HepG2 (cell line): ENCODE data around the gene TBKBP1. TPM values are rescaled to one million over a fixed set of nuclear protein-coding genes. Genes with fewer than 3 reads are reported as not detected.

Experiments used
- FOXJ3 ChIP-seq: sonication (generic); formaldehyde crosslinking; IDR thresholded peaks from 2 replicates; pipeline ENCODE4 v1.4.0; 2020; ENCODE audit warnings: missing genetic modification reagents, mild to moderate bottlenecking, borderline replicate concordance
- FOXK2 ChIP-seq: fragments of 450-650 bp; IDR thresholded peaks from 2 replicates; pipeline ENCODE4 v1.6.1; 2016
- GMEB1 ChIP-seq: sonication (generic); formaldehyde crosslinking; IDR thresholded peaks from 2 replicates; pipeline ENCODE4 v1.5.1; 2020; ENCODE audit warnings: missing genetic modification reagents, mild to moderate bottlenecking, borderline replicate concordance
- HDAC1 ChIP-seq: sonication (generic); formaldehyde crosslinking; IDR thresholded peaks from 2 replicates; pipeline ENCODE4 v1.5.1; 2020; ENCODE audit warnings: mild to moderate bottlenecking, missing genetic modification reagents
- IRF2 ChIP-seq: IDR thresholded peaks from 2 replicates; pipeline ENCODE4 v1.6.1; 2018; ENCODE audit warnings: missing genetic modification reagents, missing compliant biosample characterization
- KDM2A ChIP-seq: sonication (generic); formaldehyde crosslinking; IDR thresholded peaks from 2 replicates; pipeline ENCODE4 v1.4.0; 2020; ENCODE audit warnings: low read depth, missing genetic modification reagents, borderline replicate concordance
- NFE2L1 ChIP-seq: sonication (generic); formaldehyde crosslinking; IDR thresholded peaks from 2 replicates; pipeline ENCODE4 v1.4.0; 2020; ENCODE audit warnings: missing genetic modification reagents, mild to moderate bottlenecking, borderline replicate concordance
- NR0B2 ChIP-seq: sonication (generic); formaldehyde crosslinking; IDR thresholded peaks from 2 replicates; pipeline ENCODE4 v1.4.0; 2020; ENCODE audit warnings: mild to moderate bottlenecking, missing genetic modification reagents
- ZBED4 ChIP-seq: sonication (generic); formaldehyde crosslinking; IDR thresholded peaks from 2 replicates; pipeline ENCODE4 v1.4.0; 2020; ENCODE audit warnings: missing genetic modification reagents, borderline replicate concordance
- ZBTB21 ChIP-seq: sonication (generic); formaldehyde crosslinking; IDR thresholded peaks from 2 replicates; pipeline ENCODE4 v1.4.0; 2020; ENCODE audit warnings: missing genetic modification reagents
- ZNF142 ChIP-seq: sonication (generic); formaldehyde crosslinking; IDR thresholded peaks from 2 replicates; pipeline ENCODE4 v1.4.0; 2020; ENCODE audit warnings: missing genetic modification reagents
- ZNF446 ChIP-seq: sonication (generic); formaldehyde crosslinking; IDR thresholded peaks from 2 replicates; pipeline ENCODE4 v1.5.0; 2020; ENCODE audit warnings: mild to moderate bottlenecking, missing genetic modification reagents
- ZNF496 ChIP-seq: sonication (generic); formaldehyde crosslinking; IDR thresholded peaks from 2 replicates; pipeline ENCODE4 v1.8.1; 2023; ENCODE audit warnings: mild to moderate bottlenecking, moderate library complexity, missing genetic modification reagents; ENCODE audit not compliant: insufficient replicate concordance
- ZNF550 ChIP-seq: sonication (generic); formaldehyde crosslinking; IDR thresholded peaks from 2 replicates; pipeline ENCODE4 v1.4.0; 2020; ENCODE audit warnings: mild to moderate bottlenecking, missing genetic modification reagents, borderline replicate concordance
- ZNF720 ChIP-seq: sonication (generic); formaldehyde crosslinking; IDR thresholded peaks from 2 replicates; pipeline ENCODE4 v1.4.0; 2020; ENCODE audit warnings: missing genetic modification reagents
- ZNF891 ChIP-seq: sonication (generic); formaldehyde crosslinking; IDR thresholded peaks from 2 replicates; pipeline ENCODE4 v1.5.0; 2020; ENCODE audit warnings: mild to moderate bottlenecking, missing genetic modification reagents
- polyA plus RNA-seq, 8 experiments: library from polyadenylated mRNA; depleted of rRNA in 3 of 8; stranded (reverse) in 7 of 8; unstranded in 1 of 8; fragments of >200 nt; fragmentation: Illumina TruSeq in 4 of 8; extraction: Trizol in 4 of 8; gene quantifications; 2 replicates each; pipeline versions ENCODE4 v1.2.1 to v1.2.3, GENCODE V29; 2011 to 2016; ENCODE audit warnings: low read depth in 4 of 8, missing spikeins in 1 of 8, mixed read lengths in 1 of 8; ENCODE audit not compliant: insufficient read depth in 1 of 8
- total RNA-seq, 5 experiments: library from RNA; depleted of rRNA; stranded (reverse); fragments of >200 nt; fragmentation: Illumina TruSeq; extraction: Trizol; gene quantifications; 2 replicates each; pipeline ENCODE4 v1.2.3, GENCODE V29; 2016; ENCODE audit warnings: low read depth in 1 of 5

TBKBP1 gene
- total and polyA plus RNA-seq, 2 of the 13 experiments (the other 11 are each of a cell fraction or from before 2014, with no cell fraction given): 2.6 to 7.0 TPM

GRCh38 chr17:47693731-47694580 lies at the start of gene TBKBP1 (continued):
- TF ChIP-seq IRF2 (peak; percentile 18; the same call in 1 of the 2 replicates), ZNF550 (CRISPR knock-in tag) (no peak), ZBED4 (CRISPR knock-in tag) (no peak), ZNF720 (CRISPR knock-in tag) (no peak), KDM2A (CRISPR knock-in tag) (0 out of 2 replicates have a peak, but pooled peaks have one; percentile 34), ZNF446 (CRISPR knock-in tag) (no peak), FOXJ3 (CRISPR knock-in tag) (no peak), ZNF496 (CRISPR knock-in tag) (no peak), FOXK2 (no peak), GMEB1 (CRISPR knock-in tag) (0 out of 2 replicates have a peak, but pooled peaks have one; percentile 28), ZNF891 (CRISPR knock-in tag) (no peak), ZNF142 (CRISPR knock-in tag) (no peak), HDAC1 (CRISPR knock-in tag) (no peak; the same call in 1 of the 2 replicates), NFE2L1 (no peak), NR0B2 (CRISPR knock-in tag) (no peak), ZBTB21 (no peak)
